ENCODE data around the gene MLC1. TPM values are rescaled to one million over a fixed set of nuclear protein-coding genes. Genes with fewer than 3 reads are reported as not detected.

The MLC1 gene
- total RNA-seq, 2 donors from 2014 or later = 0.18 TPM; not detected in 1

DNA sequence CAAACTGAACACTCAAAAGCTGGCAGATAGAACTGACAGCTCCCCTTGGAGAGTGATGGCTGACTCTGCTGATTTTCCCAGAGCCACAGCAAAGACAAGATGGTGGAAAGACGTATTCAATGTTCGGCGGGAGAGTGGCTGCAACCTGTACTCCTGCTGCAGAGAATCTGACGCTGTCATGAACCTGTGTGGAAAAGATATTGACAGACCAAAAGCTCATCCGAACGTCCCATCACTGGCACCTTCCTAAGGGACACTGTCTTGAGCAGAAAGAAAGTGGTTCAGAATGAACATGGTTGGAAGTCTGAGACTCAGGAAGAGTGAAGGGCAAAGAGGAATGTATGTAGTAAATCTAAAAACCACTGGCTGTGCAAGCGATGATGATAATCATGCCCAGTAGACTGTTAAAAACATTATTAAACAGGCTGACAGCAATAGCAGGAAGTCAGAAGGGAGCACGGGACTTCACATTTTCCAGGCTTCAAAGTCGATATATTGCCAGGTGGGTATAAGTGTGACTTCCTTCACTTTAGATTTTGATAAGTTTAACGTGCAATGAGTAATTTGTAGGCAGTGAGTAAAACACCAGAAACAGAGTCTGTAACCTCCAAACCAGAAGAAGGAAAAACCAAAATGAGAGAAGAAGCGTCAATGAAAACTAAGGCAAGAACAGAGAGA is 66.5 kb downstream of the MLC1 start:
- Mint-ChIP-seq H3K27ac (no peak overlapping the region), H3K9me3 (no peaks in the 10 kb centered on the region), H3K4me3 (no peak overlapping the region), H3K27me3 (ENCODE audit: insufficient read depth) (peaks cover 20% of the 10 kb centered on the region), H3K4me1 (no peaks in the 10 kb centered on the region), H3K36me3 (ENCODE audit: low read depth) (no peaks in the 10 kb centered on the region)
- Histone ChIP-seq H3K9ac (ENCODE audit: extremely low read depth, low read length, poor library complexity, severe bottlenecking) (no peak overlapping the region), H3K9me3 (ENCODE audit: control insufficient read depth, low read length) (no peaks in the 10 kb centered on the region), H3K4me1 (ENCODE audit: control insufficient read depth, insufficient read depth, low read length) (no peaks in the 10 kb centered on the region), H3K36me3 (ENCODE audit: control insufficient read depth, insufficient read depth, low read length) (no peaks in the 10 kb centered on the region), H3K27me3 (ENCODE audit: control insufficient read depth, insufficient read depth, low read length, poor library complexity, severe bottlenecking) (peaks cover 38% of the 10 kb centered on the region), H3K4me3 (ENCODE audit: low read length) (no peak overlapping the region), H3K27ac (ENCODE audit: low read depth, low read length) (no peak overlapping the region)
- DNase-seq = no peak
- 89 to 91% methylated on average over 10 to 11 of the region's 11 CpGs for WGBS, 2 experiments (ENCODE audit: insufficient coverage in 1 of 2, insufficient read length in 1 of 2)
- TF ChIP-seq, protein P1, sequence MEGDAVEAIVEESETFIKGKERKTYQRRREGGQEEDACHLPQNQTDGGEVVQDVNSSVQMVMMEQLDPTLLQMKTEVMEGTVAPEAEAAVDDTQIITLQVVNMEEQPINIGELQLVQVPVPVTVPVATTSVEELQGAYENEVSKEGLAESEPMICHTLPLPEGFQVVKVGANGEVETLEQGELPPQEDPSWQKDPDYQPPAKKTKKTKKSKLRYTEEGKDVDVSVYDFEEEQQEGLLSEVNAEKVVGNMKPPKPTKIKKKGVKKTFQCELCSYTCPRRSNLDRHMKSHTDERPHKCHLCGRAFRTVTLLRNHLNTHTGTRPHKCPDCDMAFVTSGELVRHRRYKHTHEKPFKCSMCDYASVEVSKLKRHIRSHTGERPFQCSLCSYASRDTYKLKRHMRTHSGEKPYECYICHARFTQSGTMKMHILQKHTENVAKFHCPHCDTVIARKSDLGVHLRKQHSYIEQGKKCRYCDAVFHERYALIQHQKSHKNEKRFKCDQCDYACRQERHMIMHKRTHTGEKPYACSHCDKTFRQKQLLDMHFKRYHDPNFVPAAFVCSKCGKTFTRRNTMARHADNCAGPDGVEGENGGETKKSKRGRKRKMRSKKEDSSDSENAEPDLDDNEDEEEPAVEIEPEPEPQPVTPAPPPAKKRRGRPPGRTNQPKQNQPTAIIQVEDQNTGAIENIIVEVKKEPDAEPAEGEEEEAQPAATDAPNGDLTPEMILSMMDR (conservative IDR thresholded peaks at IDR 0.05) = no peak

DNA sequence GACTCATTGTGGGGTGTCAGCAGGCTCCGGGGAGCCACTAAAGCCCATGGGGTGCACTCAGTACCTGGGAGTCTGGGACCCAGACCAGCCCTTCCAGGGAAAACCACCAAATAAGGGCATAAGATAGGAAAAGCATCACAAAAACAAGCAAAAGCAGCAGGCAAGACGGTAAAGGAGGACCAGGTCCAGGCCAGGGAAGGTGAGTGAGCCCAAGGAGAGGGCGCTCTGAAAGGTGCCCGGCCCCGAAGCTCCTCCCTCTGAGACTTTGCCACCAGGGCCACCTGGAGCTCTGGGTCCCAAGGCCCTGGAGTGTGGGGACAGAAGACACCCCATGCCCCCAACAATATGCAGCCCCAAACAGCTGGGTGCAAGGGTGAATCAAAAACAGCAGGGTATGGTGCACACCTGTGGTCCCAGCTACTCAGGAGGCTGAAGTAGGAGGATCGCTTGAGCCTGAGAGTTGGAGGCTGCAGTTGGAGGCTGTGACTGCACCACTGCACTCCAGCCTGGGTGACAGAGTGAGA is 67.5 kb downstream of the MLC1 start:
- Mint-ChIP-seq H3K4me1 (no peaks in the 10 kb centered on the region), H3K9me3 (no peaks in the 10 kb centered on the region), H3K27ac (no peak overlapping the region), H3K36me3 (ENCODE audit: low read depth) (no peaks in the 10 kb centered on the region), H3K27me3 (ENCODE audit: insufficient read depth) (peaks cover 25% of the 10 kb centered on the region), H3K4me3 (no peak overlapping the region)
- no peak overlapping the region for H3K4me3 ChIP-seq (ENCODE audit: low read length)
- H3K27ac ChIP-seq (ENCODE audit: low read depth, low read length) = no peak overlapping the region
- 67 to 91% methylated on average over 2 to 6 of the region's 6 CpGs for WGBS, 2 experiments (ENCODE audit: insufficient coverage in 1 of 2, insufficient read length in 1 of 2)
- peaks cover 48% of the 10 kb centered on the region for H3K27me3 ChIP-seq (ENCODE audit: control insufficient read depth, insufficient read depth, low read length, poor library complexity, severe bottlenecking)
- DNase-seq = no peak
- no peaks in the 10 kb centered on the region for H3K9me3 ChIP-seq (ENCODE audit: control insufficient read depth, low read length)
- H3K36me3 ChIP-seq (ENCODE audit: control insufficient read depth, insufficient read depth, low read length) = no peaks in the 10 kb centered on the region
- no peaks in the 10 kb centered on the region for H3K4me1 ChIP-seq (ENCODE audit: control insufficient read depth, insufficient read depth, low read length)
- H3K9ac ChIP-seq (ENCODE audit: extremely low read depth, low read length, poor library complexity, severe bottlenecking) = no peak overlapping the region
- TF ChIP-seq, protein P1 (conservative IDR thresholded peaks at IDR 0.05) = no peak

GRCh38 chr22:50016988-50017700 is 68.1 kb downstream of the MLC1 start:
- peaks cover 54% of the 10 kb centered on the region for H3K27me3 ChIP-seq (ENCODE audit: control insufficient read depth, insufficient read depth, low read length, poor library complexity, severe bottlenecking)

More at GRCh38 chr22:50016988-50017700, 68.1 kb downstream of the MLC1 start:
- Mint-ChIP-seq H3K4me3 (no peak overlapping the region), H3K9me3 (no peaks in the 10 kb centered on the region), H3K36me3 (ENCODE audit: low read depth) (no peaks in the 10 kb centered on the region), H3K4me1 (no peaks in the 10 kb centered on the region), H3K27me3 (ENCODE audit: insufficient read depth) (peaks cover 30% of the 10 kb centered on the region), H3K27ac (no peak overlapping the region)
- H3K4me1 ChIP-seq (ENCODE audit: control insufficient read depth, insufficient read depth, low read length) = no peaks in the 10 kb centered on the region
- 89 to 93% methylated on average over 16 to 21 of the region's 21 CpGs for WGBS, 2 experiments (ENCODE audit: insufficient coverage in 1 of 2, insufficient read length in 1 of 2)
- no peak overlapping the region for H3K27ac ChIP-seq (ENCODE audit: low read depth, low read length)
- no peaks in the 10 kb centered on the region for H3K9me3 ChIP-seq (ENCODE audit: control insufficient read depth, low read length)
- H3K36me3 ChIP-seq (ENCODE audit: control insufficient read depth, insufficient read depth, low read length) = no peaks in the 10 kb centered on the region
- H3K9ac ChIP-seq (ENCODE audit: extremely low read depth, low read length, poor library complexity, severe bottlenecking) = no peak overlapping the region
- TF ChIP-seq, protein P1 (conservative IDR thresholded peaks at IDR 0.05) = no peak
- DNase-seq = peak; percentile 39
- no peak overlapping the region for H3K4me3 ChIP-seq (ENCODE audit: low read length)

Data from endodermal cell (in vitro differentiated cells).